Caco-2 (cell line): Measurements from ENCODE around the gene TAX1BP3. TPM values are rescaled to one million over a fixed set of nuclear protein-coding genes. Genes with fewer than 3 reads are reported as not detected.

Experiments
- BruUV-seq: library from RNA; stranded (reverse); fragments of 400-500 nt; replicated peaks from 2 replicates; lab custom pipeline; 2021; lab: Mats Ljungman, UMichigan
- CTCF ChIA-PET: fragments of 300-600 bp; sonication (Branson Sonifier 250); formaldehyde crosslinking; loops from one replicate; lab custom pipeline; 2022; ENCODE audit warnings: antibody characterized with exemption; lab: Charles Lee
- POLR2A ChIA-PET: fragments of 300-600 bp; sonication (Branson Sonifier 250); formaldehyde crosslinking; loops from one replicate; lab custom pipeline; 2022; ENCODE audit warnings: antibody characterized with exemption; lab: Charles Lee
- DNase-seq, 2 experiments: peaks; one replicate each; pipeline versions ENCODE4 v3.0.0 to v3.0.0-alpha.2; 2020 to 2022
- H3K27me3 ChIP-seq: replicated peaks from 2 replicates; pipeline ENCODE4 v1.6.0; 2011; ENCODE audit warnings: low read length; ENCODE audit not compliant: control insufficient read depth, insufficient read depth
- H3K36me3 ChIP-seq: 2 replicates; pipeline ENCODE4 v1.5.1; 2011; ENCODE audit warnings: low read length; ENCODE audit not compliant: control insufficient read depth, insufficient read depth
- H3K4me1 ChIP-seq: fragments of 250-450 bp; sonication (Bioruptor Pico); 2 replicates; pipeline ENCODE4 v1.5.1; 2020; ENCODE audit warnings: mild to moderate bottlenecking
- H3K4me3 ChIP-seq: 2 replicates; pipeline ENCODE4 v1.5.1; 2011; ENCODE audit warnings: low read depth, mild to moderate bottlenecking, control low read depth, low read length
- H3K9me3 ChIP-seq: fragments of 250-450 bp; sonication (Bioruptor Pico); 2 replicates; pipeline ENCODE4 v1.5.1; 2020; ENCODE audit warnings: mild to moderate bottlenecking, moderate library complexity
- H3K27ac Mint-ChIP-seq: one replicate; pipeline ENCODE4 v1.8.0; 2022; ENCODE audit warnings: mixed read lengths; ENCODE audit not compliant: unreplicated experiment
- H3K27me3 Mint-ChIP-seq: one replicate; pipeline ENCODE4 v1.8.0; 2022; ENCODE audit warnings: mixed read lengths; ENCODE audit not compliant: insufficient read depth, unreplicated experiment
- H3K36me3 Mint-ChIP-seq: one replicate; pipeline ENCODE4 v1.8.0; 2022; ENCODE audit warnings: mild to moderate bottlenecking, mixed read lengths; ENCODE audit not compliant: insufficient read depth, unreplicated experiment
- H3K4me1 Mint-ChIP-seq: one replicate; pipeline ENCODE4 v1.8.0; 2022; ENCODE audit warnings: low read depth, mixed read lengths; ENCODE audit not compliant: unreplicated experiment
- H3K4me3 Mint-ChIP-seq: one replicate; pipeline ENCODE4 v1.8.0; 2022; ENCODE audit warnings: mild to moderate bottlenecking, moderate library complexity, mixed read lengths; ENCODE audit not compliant: unreplicated experiment
- H3K9me3 Mint-ChIP-seq: one replicate; pipeline ENCODE4 v1.8.0; 2022; ENCODE audit warnings: mixed read lengths; ENCODE audit not compliant: unreplicated experiment
- intact Hi-C: fragments of 100-400 bp; cut with micrococcal nuclease; formaldehyde crosslinking; loops from one replicate; pipeline ENCODE4 v1.10.0; 2022; ENCODE audit not compliant: unreplicated experiment
- total RNA-seq: library from RNA; stranded (reverse); gene quantifications from 2 replicates; pipeline ENCODE4 v1.2.3, GENCODE V29; 2022
- TF ChIP-seq, protein P1 (sequence below), 2 experiments: fragments of 200-600 bp in 1 of 2; IDR thresholded peaks; 1 replicate in 1 of 2; 2 replicates in 1 of 2; pipeline versions ENCODE4 v1.5.1 to v1.8.0; 2011 to 2022; ENCODE audit warnings: antibody characterized with exemption in 1 of 2, control low read depth in 1 of 2, inconsistent platforms in 1 of 2, low read depth in 1 of 2, low read length in 1 of 2, mild to moderate bottlenecking in 1 of 2, moderate library complexity in 1 of 2; ENCODE audit not compliant: insufficient read depth in 1 of 2, severe bottlenecking in 1 of 2, unreplicated experiment in 1 of 2

TAX1BP3 gene
- total RNA-seq, 1 experiment from 2014 or later = 58.2 TPM

DNA sequence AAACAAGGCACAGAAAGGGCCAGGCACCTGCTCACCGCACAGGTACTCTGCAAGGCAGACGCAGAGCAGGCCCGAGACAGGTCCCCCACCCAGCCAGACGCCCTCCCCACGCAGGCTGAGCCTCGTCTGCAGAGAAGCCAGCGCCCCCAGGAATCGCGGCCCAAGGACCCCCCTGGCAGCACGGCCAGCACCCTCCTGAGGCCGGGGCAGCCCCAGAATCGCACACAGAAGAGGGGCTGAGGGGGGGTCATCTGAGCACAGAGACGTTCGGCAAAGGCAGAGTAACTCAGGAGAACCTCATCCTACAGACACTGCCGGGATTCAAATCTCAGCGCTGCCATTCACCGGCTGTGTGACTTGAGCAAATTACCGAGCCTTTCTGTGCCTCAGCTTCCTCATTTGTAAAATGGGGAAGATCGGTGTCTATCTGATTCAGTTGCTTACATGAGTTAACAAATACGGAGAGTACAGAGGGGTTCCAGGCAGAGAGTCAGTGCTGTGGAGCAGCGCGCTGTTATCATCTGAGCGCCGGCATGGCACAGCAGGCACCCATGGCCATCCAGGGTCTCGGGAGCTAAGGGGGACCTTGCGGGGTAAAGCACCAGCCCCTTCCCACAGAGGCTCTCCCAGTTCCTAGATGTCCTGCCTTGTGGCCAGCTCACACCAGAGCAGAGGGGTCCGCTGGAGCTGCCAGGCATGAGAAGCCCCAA, 10.6 kb upstream of the TAX1BP3 start:
- Histone ChIP-seq H3K4me3 (no peak overlapping the region), H3K27me3 (no peaks in the 10 kb centered on the region), H3K36me3 (no peaks in the 10 kb centered on the region), H3K4me1 (no peaks in the 10 kb centered on the region), H3K9me3 (no peaks in the 10 kb centered on the region)
- Mint-ChIP-seq H3K9me3 (no peaks in the 10 kb centered on the region), H3K27me3 (no peaks in the 10 kb centered on the region), H3K36me3 (no peaks in the 10 kb centered on the region), H3K4me1 (no peaks in the 10 kb centered on the region), H3K27ac (no peak overlapping the region), H3K4me3 (no peak overlapping the region)
- no TSS peak for BruUV-seq
- ChIA-PET POLR2A (no interaction called here), CTCF (no interaction called here)
- intact Hi-C loops = no loop called here
- TF ChIP-seq, protein P1, sequence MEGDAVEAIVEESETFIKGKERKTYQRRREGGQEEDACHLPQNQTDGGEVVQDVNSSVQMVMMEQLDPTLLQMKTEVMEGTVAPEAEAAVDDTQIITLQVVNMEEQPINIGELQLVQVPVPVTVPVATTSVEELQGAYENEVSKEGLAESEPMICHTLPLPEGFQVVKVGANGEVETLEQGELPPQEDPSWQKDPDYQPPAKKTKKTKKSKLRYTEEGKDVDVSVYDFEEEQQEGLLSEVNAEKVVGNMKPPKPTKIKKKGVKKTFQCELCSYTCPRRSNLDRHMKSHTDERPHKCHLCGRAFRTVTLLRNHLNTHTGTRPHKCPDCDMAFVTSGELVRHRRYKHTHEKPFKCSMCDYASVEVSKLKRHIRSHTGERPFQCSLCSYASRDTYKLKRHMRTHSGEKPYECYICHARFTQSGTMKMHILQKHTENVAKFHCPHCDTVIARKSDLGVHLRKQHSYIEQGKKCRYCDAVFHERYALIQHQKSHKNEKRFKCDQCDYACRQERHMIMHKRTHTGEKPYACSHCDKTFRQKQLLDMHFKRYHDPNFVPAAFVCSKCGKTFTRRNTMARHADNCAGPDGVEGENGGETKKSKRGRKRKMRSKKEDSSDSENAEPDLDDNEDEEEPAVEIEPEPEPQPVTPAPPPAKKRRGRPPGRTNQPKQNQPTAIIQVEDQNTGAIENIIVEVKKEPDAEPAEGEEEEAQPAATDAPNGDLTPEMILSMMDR (IDR thresholded peaks at IDR 0.05; ENCODE audit: insufficient read depth in 1 of 2, low read depth in 1 of 2, low read length in 1 of 2, severe bottlenecking in 1 of 2, unreplicated experiment in 1 of 2) = no peak
- DNase-seq = no peak

DNA sequence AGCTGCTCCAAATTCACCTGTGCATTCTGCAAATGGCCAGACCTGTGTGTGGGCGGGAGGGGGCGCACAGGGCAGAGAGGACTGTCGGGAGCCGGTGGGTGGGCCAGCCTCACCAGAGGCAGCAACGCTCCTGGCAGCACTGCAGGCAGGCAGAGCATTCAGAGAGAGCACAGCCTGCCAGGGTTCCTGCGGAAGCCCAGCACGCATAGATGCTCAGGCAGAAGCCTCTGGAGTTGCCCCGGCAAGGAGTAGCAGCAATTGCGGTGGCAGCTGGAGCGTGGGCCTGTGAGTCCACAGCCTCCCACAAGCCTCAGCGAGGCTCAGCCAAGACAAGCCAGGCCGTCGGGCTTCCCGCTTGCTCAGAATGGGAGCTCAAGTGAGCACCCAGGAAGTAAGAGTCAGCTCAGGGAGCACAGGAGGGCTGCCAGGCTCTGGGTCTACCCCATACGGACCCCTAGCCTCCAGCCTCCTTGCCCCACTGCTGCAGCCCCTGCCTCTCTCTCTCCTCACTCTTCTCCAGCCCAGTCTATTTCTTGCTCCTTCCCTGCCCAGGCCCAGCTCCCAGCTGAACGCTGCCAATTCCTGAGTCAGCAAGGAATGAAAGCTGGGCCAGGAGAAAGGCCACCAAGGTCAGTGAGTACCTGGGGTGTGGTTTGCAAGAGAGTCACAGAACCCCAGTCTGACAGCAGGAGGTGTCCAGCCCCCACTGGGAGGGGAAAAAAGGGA, 9.9 kb upstream of the TAX1BP3 start:
- POLR2A ChIA-PET = no interaction called here

DNA sequence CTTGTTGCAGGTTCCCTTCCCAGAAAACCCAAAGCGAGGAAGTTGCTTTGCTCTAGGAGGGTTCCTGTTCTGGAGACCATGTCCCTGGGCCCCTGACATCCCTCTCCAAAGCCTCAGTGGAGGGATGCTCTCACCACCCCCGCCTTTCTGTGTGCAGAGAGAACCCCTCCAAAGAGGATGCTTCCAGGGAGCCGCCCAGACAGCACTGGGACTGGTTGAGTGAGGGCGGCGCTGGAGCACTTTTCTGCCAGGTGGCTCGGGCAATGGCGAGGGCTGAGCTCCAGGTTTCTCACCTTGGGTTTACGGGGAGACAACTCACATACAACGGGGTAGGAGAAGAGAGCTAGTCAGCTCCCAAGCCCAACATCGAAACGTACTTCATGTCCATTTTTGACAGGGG, 7.5 kb upstream of the TAX1BP3 start:
- no peaks in the 10 kb centered on the region for H3K9me3 ChIP-seq
- Mint-ChIP-seq H3K4me3 (no peak overlapping the region), H3K9me3 (no peaks in the 10 kb centered on the region), H3K27ac (no peak overlapping the region), H3K36me3 (no peaks in the 10 kb centered on the region), H3K4me1 (no peaks in the 10 kb centered on the region), H3K27me3 (no peaks in the 10 kb centered on the region)
- no peak for DNase-seq
- intact Hi-C loops = no loop called here
- TF ChIP-seq, protein P1 (IDR thresholded peaks at IDR 0.05; ENCODE audit: insufficient read depth in 1 of 2, low read depth in 1 of 2, low read length in 1 of 2, severe bottlenecking in 1 of 2, unreplicated experiment in 1 of 2) = no peak
- CTCF ChIA-PET = no interaction called here
- H3K4me1 ChIP-seq = no peaks in the 10 kb centered on the region
- H3K27me3 ChIP-seq = no peaks in the 10 kb centered on the region
- no TSS peak for BruUV-seq
- no peak overlapping the region for H3K4me3 ChIP-seq
- H3K36me3 ChIP-seq = no peaks in the 10 kb centered on the region
- POLR2A ChIA-PET = no interaction called here

More for the DNA sequence above, 9.9 kb upstream of the TAX1BP3 start:
- Histone ChIP-seq H3K4me3 (no peak overlapping the region), H3K36me3 (no peaks in the 10 kb centered on the region), H3K9me3 (no peaks in the 10 kb centered on the region), H3K27me3 (no peaks in the 10 kb centered on the region), H3K4me1 (no peaks in the 10 kb centered on the region)
- no peak overlapping the region for H3K4me3 Mint-ChIP-seq
- no peaks in the 10 kb centered on the region for H3K4me1 Mint-ChIP-seq
- H3K27me3 Mint-ChIP-seq = no peaks in the 10 kb centered on the region
- BruUV-seq = no TSS peak
- CTCF ChIA-PET = no interaction called here
- no peaks in the 10 kb centered on the region for H3K36me3 Mint-ChIP-seq
- TF ChIP-seq, protein P1 (IDR thresholded peaks at IDR 0.05; ENCODE audit: insufficient read depth in 1 of 2, low read depth in 1 of 2, low read length in 1 of 2, severe bottlenecking in 1 of 2, unreplicated experiment in 1 of 2) = no peak
- H3K9me3 Mint-ChIP-seq = no peaks in the 10 kb centered on the region
- no peak overlapping the region for H3K27ac Mint-ChIP-seq
- intact Hi-C loops = no loop called here
- DNase-seq = no peak
